ENCODE measurements around the gene TMPRSS3. TPM values are rescaled to one million over a fixed set of nuclear protein-coding genes. Genes with fewer than 3 reads are reported as not detected.

TMPRSS3 gene
- total RNA-seq, 2 donors from 2014 or later = 12.5 to 12.7 TPM

- no peak for ATAC-seq
- H3K36me3 ChIP-seq (replicated peaks in 1 of 2; ENCODE audit: insufficient read depth in 1 of 2, low read depth in 2 of 2) = no peaks in the 10 kb centered on the region
- 68 to 69% methylated on average over 7 of the region's 7 CpGs for WGBS, 2 donors
- intact Hi-C loops (cut with DNase I) = no loop called here
- H3K4me1 ChIP-seq = no peaks in the 10 kb centered on the region
- H3K9me3 ChIP-seq = no peaks in the 10 kb centered on the region
- H3K4me3 ChIP-seq = no peak overlapping the region
- no peaks in the 10 kb centered on the region for H3K27me3 ChIP-seq
- DNase-seq = peak in 3 of 4 donors; percentile 23 to 61 (median 34)
- no peak for TF ChIP-seq POLR2A (IDR thresholded peaks at IDR 0.05)
- TF ChIP-seq, protein P1, sequence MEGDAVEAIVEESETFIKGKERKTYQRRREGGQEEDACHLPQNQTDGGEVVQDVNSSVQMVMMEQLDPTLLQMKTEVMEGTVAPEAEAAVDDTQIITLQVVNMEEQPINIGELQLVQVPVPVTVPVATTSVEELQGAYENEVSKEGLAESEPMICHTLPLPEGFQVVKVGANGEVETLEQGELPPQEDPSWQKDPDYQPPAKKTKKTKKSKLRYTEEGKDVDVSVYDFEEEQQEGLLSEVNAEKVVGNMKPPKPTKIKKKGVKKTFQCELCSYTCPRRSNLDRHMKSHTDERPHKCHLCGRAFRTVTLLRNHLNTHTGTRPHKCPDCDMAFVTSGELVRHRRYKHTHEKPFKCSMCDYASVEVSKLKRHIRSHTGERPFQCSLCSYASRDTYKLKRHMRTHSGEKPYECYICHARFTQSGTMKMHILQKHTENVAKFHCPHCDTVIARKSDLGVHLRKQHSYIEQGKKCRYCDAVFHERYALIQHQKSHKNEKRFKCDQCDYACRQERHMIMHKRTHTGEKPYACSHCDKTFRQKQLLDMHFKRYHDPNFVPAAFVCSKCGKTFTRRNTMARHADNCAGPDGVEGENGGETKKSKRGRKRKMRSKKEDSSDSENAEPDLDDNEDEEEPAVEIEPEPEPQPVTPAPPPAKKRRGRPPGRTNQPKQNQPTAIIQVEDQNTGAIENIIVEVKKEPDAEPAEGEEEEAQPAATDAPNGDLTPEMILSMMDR (IDR thresholded peaks at IDR 0.05) = no peak
- no peak overlapping the region for H3K27ac ChIP-seq
Observed at GRCh38 chr21:42426424-42426823, 30.6 kb upstream of the TMPRSS3 start.

DNA sequence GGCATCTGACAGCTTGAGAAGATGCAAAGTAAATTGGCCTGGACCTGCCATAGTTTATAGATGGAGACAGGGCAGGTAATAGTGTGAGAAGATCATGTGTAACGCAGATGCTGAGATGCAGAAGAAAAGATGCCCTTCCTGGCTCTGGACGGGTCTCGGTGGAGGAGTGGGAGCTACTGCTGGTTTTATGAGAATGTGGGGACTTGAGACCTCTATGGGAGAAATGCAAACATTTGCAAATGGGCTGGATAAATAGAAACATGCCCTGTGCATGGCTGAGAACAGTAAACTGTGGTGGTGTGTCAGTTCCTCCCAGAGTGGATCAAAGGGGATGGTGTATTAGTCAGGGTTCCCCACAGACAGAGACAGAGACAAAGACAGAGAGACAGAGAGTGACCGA, 29.7 kb upstream of the TMPRSS3 start:
- Histone ChIP-seq H3K27me3 (no peaks in the 10 kb centered on the region), H3K4me1 (no peaks in the 10 kb centered on the region), H3K9me3 (no peaks in the 10 kb centered on the region), H3K27ac (no peak overlapping the region), H3K4me3 (no peak overlapping the region), H3K36me3 (replicated peaks in 1 of 2; ENCODE audit: insufficient read depth in 1 of 2, low read depth in 2 of 2) (no peaks in the 10 kb centered on the region)
- DNase-seq = no peak
- intact Hi-C loops (cut with DNase I) = no loop called here
- 63 to 72% methylated on average over 4 of the region's 4 CpGs for WGBS, 2 donors
- ATAC-seq = no peak
- TF ChIP-seq, protein P1 (IDR thresholded peaks at IDR 0.05) = no peak
- no peak for TF ChIP-seq POLR2A (IDR thresholded peaks at IDR 0.05)

- H3K9me3 ChIP-seq = no peaks in the 10 kb centered on the region
- DNase-seq = no peak
- intact Hi-C loops (cut with DNase I) = no loop called here
- no peak overlapping the region for H3K4me3 ChIP-seq
- H3K27ac ChIP-seq = no peak overlapping the region
- TF ChIP-seq, protein P1 (IDR thresholded peaks at IDR 0.05) = no peak
- no peak for TF ChIP-seq POLR2A (IDR thresholded peaks at IDR 0.05)
- no peaks in the 10 kb centered on the region for H3K36me3 ChIP-seq (replicated peaks in 1 of 2; ENCODE audit: insufficient read depth in 1 of 2, low read depth in 2 of 2)
- H3K4me1 ChIP-seq = no peaks in the 10 kb centered on the region
- 65 to 70% methylated on average over 12 of the region's 12 CpGs for WGBS, 2 donors
- no peaks in the 10 kb centered on the region for H3K27me3 ChIP-seq
- ATAC-seq = no peak
Observed at GRCh38 chr21:42424914-42425541, 29.2 kb upstream of the TMPRSS3 start.

DNA sequence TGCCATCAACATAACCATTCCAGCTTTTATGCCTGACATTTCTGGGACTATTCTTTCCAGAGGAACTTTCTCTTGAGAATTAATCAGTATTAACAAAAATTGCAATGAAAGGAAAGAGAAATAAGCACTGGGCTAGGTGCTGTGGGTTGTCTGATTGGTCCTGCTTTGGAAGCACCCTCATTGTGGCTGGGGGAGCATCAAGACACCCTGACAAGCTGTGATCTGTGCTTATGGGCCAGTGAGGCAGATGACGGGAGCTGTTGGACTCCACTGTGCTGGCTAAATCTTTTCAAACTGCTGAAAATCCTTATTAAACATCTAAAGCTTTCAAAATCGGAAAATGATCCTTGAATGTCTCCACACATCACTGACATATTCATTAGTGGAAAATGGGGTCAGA, 27.8 kb upstream of the TMPRSS3 start:
- Histone ChIP-seq H3K27me3 (no peaks in the 10 kb centered on the region), H3K9me3 (no peaks in the 10 kb centered on the region), H3K4me3 (no peak overlapping the region), H3K27ac (no peak overlapping the region), H3K36me3 (replicated peaks in 1 of 2; ENCODE audit: insufficient read depth in 1 of 2, low read depth in 2 of 2) (no peaks in the 10 kb centered on the region), H3K4me1 (no peaks in the 10 kb centered on the region)
- ATAC-seq (no peak), DNase-seq (no peak)
- TF ChIP-seq, protein P1 (IDR thresholded peaks at IDR 0.05) = no peak
- no peak for TF ChIP-seq POLR2A (IDR thresholded peaks at IDR 0.05)
- intact Hi-C loops (cut with DNase I) = no loop called here
- WGBS, 2 donors = 68 to 78% methylated on average over 2 of the region's 2 CpGs

DNA sequence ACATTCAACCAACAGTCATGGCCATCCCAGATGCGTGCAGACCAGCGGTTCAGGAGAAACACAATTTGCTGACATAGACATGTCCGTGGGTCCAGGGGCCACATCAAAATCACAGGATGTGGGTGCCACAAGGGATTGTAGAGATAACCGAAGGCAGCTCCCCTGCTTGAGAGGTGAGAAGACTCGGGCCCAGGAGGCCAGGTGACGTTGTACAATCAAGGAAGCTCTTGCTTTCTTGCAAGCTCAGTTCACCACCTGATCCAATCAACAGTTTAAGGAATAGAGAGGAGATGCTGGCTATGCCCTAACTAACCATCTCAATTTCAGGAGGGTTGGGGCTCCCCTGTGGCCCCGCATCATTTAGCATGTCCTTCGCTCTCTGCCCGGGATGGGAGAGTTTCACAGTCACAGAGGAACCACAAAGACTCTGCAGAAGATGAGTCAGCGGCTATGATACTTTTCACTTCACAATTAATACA, 27.4 kb upstream of the TMPRSS3 start:
- Histone ChIP-seq H3K27ac (no peak overlapping the region), H3K36me3 (replicated peaks in 1 of 2; ENCODE audit: insufficient read depth in 1 of 2, low read depth in 2 of 2) (no peaks in the 10 kb centered on the region), H3K4me3 (no peak overlapping the region), H3K27me3 (no peaks in the 10 kb centered on the region), H3K9me3 (no peaks in the 10 kb centered on the region), H3K4me1 (no peaks in the 10 kb centered on the region)
- TF ChIP-seq POLR2A (IDR thresholded peaks at IDR 0.05) = no peak
- TF ChIP-seq, protein P1 (IDR thresholded peaks at IDR 0.05) = no peak
- DNase-seq = no peak
- no peak for ATAC-seq
- WGBS, 2 donors = 70 to 75% methylated on average over 10 of the region's 10 CpGs
- intact Hi-C loops (cut with DNase I) = no loop called here
